Placental pericyte (primary cell): ENCODE measurements around the gene ASB10. TPM values are rescaled to one million over a fixed set of nuclear protein-coding genes. Genes with fewer than 3 reads are reported as not detected.

Experiments
- total RNA-seq: library from RNA; depleted of rRNA; stranded (reverse); fragments of >200 nt; gene quantifications from 2 replicates; pipeline ENCODE4 v1.2.3, GENCODE V29; 2012

Gene ASB10
- not detected in 2 replicates for total RNA-seq

DNA sequence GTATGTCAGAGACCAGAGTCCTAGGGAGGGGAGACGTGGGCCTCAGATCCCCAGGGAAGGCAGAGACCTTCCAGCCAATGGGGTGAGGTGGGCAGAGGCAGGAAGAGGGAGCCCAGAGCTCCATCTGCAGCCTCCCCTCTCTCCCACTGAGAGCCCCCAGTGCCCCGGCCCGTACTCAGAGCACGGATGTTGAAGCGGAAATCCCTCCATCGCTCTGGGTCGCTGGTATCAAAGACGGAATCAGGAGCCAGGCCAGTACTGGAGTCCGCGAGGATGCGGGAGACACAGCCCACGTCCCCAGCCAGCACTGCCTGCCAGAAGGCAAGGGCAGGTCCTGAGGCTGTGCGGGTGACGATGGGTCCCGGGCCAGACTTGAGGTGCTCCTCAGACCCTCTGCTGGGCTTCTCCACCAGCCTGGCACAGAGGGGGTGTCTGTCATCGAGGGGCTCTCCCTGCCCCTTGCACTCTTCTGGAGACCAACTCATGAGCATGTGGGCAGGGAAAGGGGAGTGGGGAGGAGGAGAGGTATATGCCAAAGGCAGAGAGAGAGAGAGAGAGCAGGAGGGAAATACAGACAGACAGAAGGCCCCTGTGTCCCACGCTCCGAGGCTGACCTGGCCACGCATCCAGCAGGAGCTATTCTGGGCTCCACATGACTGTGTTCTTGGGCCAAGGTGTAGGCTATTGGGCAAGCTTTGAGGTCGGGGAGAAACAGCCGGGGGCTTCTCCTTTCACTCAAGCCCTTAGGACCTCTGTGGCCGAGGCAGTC lies at the start of gene ASB10:
Gene ASB10 (minus strand): TSS at position 611 of the 769 bp plus-strand sequence. CDS start 120 bp downstream, at position 491.

GRCh38 chr7:151232091-151232916 lies 45.3 kb upstream of the ASB10 start, which contains the start of gene CHPF2:
Gene CHPF2, plus strand, starts transcription at chr7:151232483. Its CDS starts 1,529 bp downstream, at chr7:151234012.

GRCh38 chr7:151226875-151227782 lies 40.1 kb upstream of the ASB10 start, which contains the start of gene ABCF2:
Gene ABCF2, minus strand, starts transcription at chr7:151227205. Its CDS starts 747 bp downstream, at chr7:151226458.

GRCh38 chr7:151210087-151210854 lies 23.2 kb upstream of the ASB10 start, which contains the start of gene H2BK1:
Gene H2BK1, minus strand, starts transcription at chr7:151210488. Its CDS starts 170 bp downstream, at chr7:151210318.

GRCh38 chr7:151167197-151167961 lies 19.7 kb downstream of the ASB10 start, which contains the start of gene GBX1:
Gene GBX1, minus strand, starts transcription at chr7:151167694. Its CDS starts 146 bp downstream, at chr7:151167548.

Other genes with a start within 250 kb of the ASB10 start
- gene KCNH2, start 208.9 kb downstream of the ASB10 start, total RNA-seq = 0.22 TPM in 1 of 2 replicates, not detected in the other
- 4.6 and 4.7 TPM in 2 replicates for gene NOS3, start 196.2 kb downstream of the ASB10 start, total RNA-seq
- not detected in 2 replicates for gene ATG9B, start 162.8 kb downstream of the ASB10 start, total RNA-seq
- gene ABCB8, start 158.8 kb downstream of the ASB10 start, total RNA-seq = 39.4 and 51.7 TPM in 2 replicates
- 0.44 TPM in 1 of 2 replicates, not detected in the other for gene ASIC3, start 138.7 kb downstream of the ASB10 start, total RNA-seq
- 18.2 and 29.6 TPM in 2 replicates for gene CDK5, start 129.4 kb downstream of the ASB10 start, total RNA-seq
- 155 and 223 TPM in 2 replicates for gene SLC4A2, start 127.7 kb downstream of the ASB10 start, total RNA-seq
- gene FASTK, start 106.4 kb downstream of the ASB10 start, total RNA-seq = 76.6 and 103 TPM in 2 replicates
- 29.1 and 33.1 TPM in 2 replicates for gene TMUB1, start 103.8 kb downstream of the ASB10 start, total RNA-seq
- 79.2 and 89.7 TPM in 2 replicates for gene AGAP3, start 100.8 kb downstream of the ASB10 start, total RNA-seq
- gene GBX1, start 19.6 kb downstream of the ASB10 start, total RNA-seq = not detected in 2 replicates
- gene H2BK1, start 23.2 kb upstream of the ASB10 start, total RNA-seq = not detected in 2 replicates
- gene ABCF2, start 40.0 kb upstream of the ASB10 start, total RNA-seq = 71.6 and 94.5 TPM in 2 replicates
- 92.8 and 125 TPM in 2 replicates for gene CHPF2, start 45.2 kb upstream of the ASB10 start, total RNA-seq
- gene SMARCD3, start 61.4 kb upstream of the ASB10 start, total RNA-seq = 24.5 and 30.2 TPM in 2 replicates
- 30.8 and 68.1 TPM in 2 replicates for gene NUB1, start 154.6 kb upstream of the ASB10 start, total RNA-seq
- gene WDR86, start 222.8 kb upstream of the ASB10 start, total RNA-seq = 3.1 TPM in 1 of 2 replicates, not detected in the other